ENCODE measurements around the gene COA8. TPM values are rescaled to one million over a fixed set of nuclear protein-coding genes. Genes with fewer than 3 reads are reported as not detected.
A peak's percentile ranks its signal among the peaks of the same experiment; 100 is the strongest.

The COA8 gene
- total and polyA plus RNA-seq, 12 donors = 4.9 to 59.6 (median 33.0) TPM

- WGBS, 4 donors = 85 to 95% (median 88%) methylated on average over 8 to 27 of the region's 27 CpGs
- TF ChIP-seq POLR2A (IDR thresholded peaks at IDR 0.05) (no peak), CTCF (IDR thresholded peaks at IDR 0.05) (no peak)
- Histone ChIP-seq H3K9me3 (replicated peaks in 1 of 3) (no peaks in the 10 kb centered on the region), H3K36me3 (replicated peaks in 1 of 2) (no peaks in the 10 kb centered on the region), H3K4me1 (replicated peaks in 1 of 2) (peaks cover 21 to 40% of the 10 kb centered on the region in 2 donors), H3K27ac (peak overlapping the region in 2 of 5 donors; percentile 62 to 87), H3K27me3 (no peaks in the 10 kb centered on the region), H3K4me3 (no peak overlapping the region)
- DNase-seq = peak in 1 of 7 donors; percentile 19
- intact Hi-C loops (cut with DNase I) = loop anchor here in 1 of 2 donors (5.0 kb wide), 1 partner anchor 46 kb away; no protein-coding TSS in a partner anchor
These were observed 14.1 kb upstream of the COA8 start for GRCh38 chr14:103548463-103549351.

DNA sequence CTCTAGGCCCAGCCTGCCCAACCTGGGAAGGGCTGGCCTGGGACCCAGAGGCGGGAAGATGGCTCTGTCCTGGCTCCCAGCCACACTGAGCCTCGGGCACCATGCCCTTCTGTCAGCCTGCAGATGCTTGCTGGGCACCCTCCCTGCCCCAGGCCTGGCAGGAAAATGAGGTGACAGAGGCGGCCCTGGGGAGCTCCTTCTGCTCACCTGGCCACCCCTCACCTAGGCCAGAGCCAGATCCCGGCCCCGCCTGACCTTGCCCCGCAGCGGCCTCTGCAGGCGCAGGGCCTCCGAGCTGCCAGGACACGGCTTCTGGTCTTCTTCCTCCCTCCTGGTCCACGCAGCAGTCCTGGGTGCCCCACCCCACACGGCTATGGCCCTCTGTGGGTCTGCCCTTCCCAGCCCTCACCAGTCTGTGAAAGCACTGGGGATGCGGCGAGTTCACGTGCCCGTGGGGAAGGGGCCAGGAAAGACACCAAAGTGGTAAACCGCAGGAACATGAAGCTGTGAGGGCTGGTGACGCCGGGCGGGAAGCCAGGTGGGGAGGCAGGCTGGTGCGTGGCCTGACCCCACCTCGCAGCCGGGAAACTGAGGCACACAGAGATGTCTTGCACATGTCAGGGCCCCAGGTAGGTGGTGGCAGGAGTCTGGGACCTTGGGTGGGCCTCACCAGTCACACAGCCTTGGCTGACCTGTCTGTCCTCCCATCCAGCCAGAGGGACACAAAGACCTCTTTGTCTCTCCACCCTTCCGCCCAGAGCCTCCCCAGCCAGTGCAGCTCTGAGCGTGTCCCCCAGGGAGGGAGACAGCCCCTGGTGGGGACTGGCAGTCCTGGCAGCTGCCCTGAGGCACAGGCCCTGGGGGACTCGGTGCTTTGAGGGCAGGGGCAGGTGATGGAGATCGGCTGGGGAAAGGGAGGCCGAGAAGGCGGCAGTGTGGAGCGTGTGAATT is 13.1 kb upstream of the COA8 start:
- Histone ChIP-seq H3K27me3 (no peaks in the 10 kb centered on the region), H3K9me3 (replicated peaks in 1 of 3) (no peaks in the 10 kb centered on the region), H3K4me3 (no peak overlapping the region), H3K4me1 (replicated peaks in 1 of 2) (peaks cover 21 to 33% of the 10 kb centered on the region in 2 donors), H3K36me3 (replicated peaks in 1 of 2) (no peaks in the 10 kb centered on the region), H3K27ac (peak overlapping the region in 2 of 5 donors; percentile 62 to 87)
- TF ChIP-seq CTCF (IDR thresholded peaks at IDR 0.05) = no peak
- TF ChIP-seq POLR2A (IDR thresholded peaks at IDR 0.05) = no peak
- intact Hi-C loops (cut with DNase I) = loop anchor here in 1 of 2 donors (5.0 kb wide), 1 partner anchor 47 kb away; no protein-coding TSS in a partner anchor
- 76 to 84% (median 81%) methylated on average over 20 to 30 of the region's 30 CpGs for WGBS, 4 donors
- DNase-seq = peak in 1 of 7 donors; percentile 46

GRCh38 chr14:103550451-103551337 is 12.1 kb upstream of the COA8 start:
- no peaks in the 10 kb centered on the region for H3K9me3 ChIP-seq (replicated peaks in 1 of 3)
- 77 to 82% (median 81%) methylated on average over 12 to 22 of the region's 22 CpGs for WGBS, 4 donors
- no peaks in the 10 kb centered on the region for H3K27me3 ChIP-seq
- DNase-seq = peak in 1 of 7 donors; percentile 29
- no peaks in the 10 kb centered on the region for H3K36me3 ChIP-seq (replicated peaks in 1 of 2)
- TF ChIP-seq POLR2A (IDR thresholded peaks at IDR 0.05) (no peak), CTCF (IDR thresholded peaks at IDR 0.05) (no peak)
- intact Hi-C loops (cut with DNase I) = no loop called here
- peaks cover 21 to 33% of the 10 kb centered on the region in 2 donors for H3K4me1 ChIP-seq (replicated peaks in 1 of 2)
- peak overlapping the region in 4 of 5 donors; percentile 83 to 95 (median 88) for H3K27ac ChIP-seq
- H3K4me3 ChIP-seq = no peak overlapping the region
